Left lobe of liver (tissue), 2 donors: Measurements from ENCODE around the gene DUSP8. TPM values are rescaled to one million over a fixed set of nuclear protein-coding genes. Genes with fewer than 3 reads are reported as not detected.

Source experiments
- ATAC-seq: fragments of 200-7000 bp; cut with Tn5 transposase; one replicate; pipeline ENCODE4 v1.9.1; 2020; ENCODE audit warnings: mild to moderate bottlenecking, moderate library complexity
- DNase-seq: peaks from one replicate; pipeline ENCODE4 v3.0.0-alpha.2; 2020; ENCODE audit warnings: low spot score
- total RNA-seq: library from RNA; stranded (reverse); gene quantifications from one replicate; pipeline ENCODE4 v1.2.1, GENCODE V29; 2021
- donor health status: DM: no; HTN: no; CAD: no; lungs with moderate emphysema.
- donor health status: DM: no; HTN: yes; CAD: no.

DUSP8 gene
- total RNA-seq, 1 donor from 2014 or later, result 0.23 TPM

- ATAC-seq, result no peak
- DNase-seq, result no peak
These were observed 16.3 kb downstream of the DUSP8 start for GRCh38 chr11:1555713-1556153.

- DNase-seq, result no peak
- no peak for ATAC-seq
These were observed 16.9 kb downstream of the DUSP8 start for GRCh38 chr11:1554981-1555712.

- DNase-seq, result no peak
- peak; percentile 29 for ATAC-seq
These were observed 18.1 kb downstream of the DUSP8 start for GRCh38 chr11:1553808-1554594.

- no peak for ATAC-seq
- no peak for DNase-seq
These were observed 22.4 kb downstream of the DUSP8 start for GRCh38 chr11:1549338-1550330.

GRCh38 chr11:1548221-1549070 lies 23.6 kb downstream of the DUSP8 start:
- peak; percentile 72 for DNase-seq
- ATAC-seq, result peak; percentile 80

- ATAC-seq (no peak), DNase-seq (no peak)
These were observed 24.5 kb downstream of the DUSP8 start for GRCh38 chr11:1547467-1548098.

- ATAC-seq (peak; percentile 53), DNase-seq (no peak)
These were observed 25.3 kb downstream of the DUSP8 start for GRCh38 chr11:1546536-1547466.

- DNase-seq (no peak), ATAC-seq (no peak)
These were observed 26.0 kb downstream of the DUSP8 start for GRCh38 chr11:1546077-1546535.

- DNase-seq, result no peak
- ATAC-seq, result no peak
These were observed 26.6 kb downstream of the DUSP8 start for GRCh38 chr11:1545432-1545831.

GRCh38 chr11:1544536-1544935 lies 27.5 kb downstream of the DUSP8 start:
- DNase-seq (no peak), ATAC-seq (no peak)

- DNase-seq, result peak; percentile 79
- ATAC-seq, result peak; percentile 83
These were observed 28.3 kb downstream of the DUSP8 start for GRCh38 chr11:1543606-1544263.

GRCh38 chr11:1542267-1542666 lies 29.8 kb downstream of the DUSP8 start:
- no peak for ATAC-seq
- DNase-seq, result no peak

GRCh38 chr11:1541474-1542204 lies 30.4 kb downstream of the DUSP8 start:
- ATAC-seq (no peak), DNase-seq (no peak)

- ATAC-seq (no peak), DNase-seq (no peak)
These were observed 32.0 kb downstream of the DUSP8 start for GRCh38 chr11:1540074-1540473.

- DNase-seq (no peak), ATAC-seq (no peak)
These were observed 33.9 kb downstream of the DUSP8 start for GRCh38 chr11:1538153-1538552.

- ATAC-seq (no peak), DNase-seq (no peak)
These were observed 35.8 kb downstream of the DUSP8 start for GRCh38 chr11:1536065-1536843.
